Mesothelial cell of epicardium (in vitro differentiated cells): ENCODE results near the gene MYH11. TPM values are rescaled to one million over a fixed set of nuclear protein-coding genes. Genes with fewer than 3 reads are reported as not detected.

Source experiments
- DNase-seq, 2 experiments: peaks; one replicate each; pipeline ENCODE4 v3.0.0; 2021; ENCODE audit warnings: low spot score in 2 of 2; ENCODE audit not compliant: unreplicated experiment in 2 of 2
- H3K27ac Mint-ChIP-seq: 2 replicates; pipeline ENCODE4 v1.8.0; 2021; ENCODE audit warnings: mixed read lengths
- H3K27me3 Mint-ChIP-seq: 2 replicates; pipeline ENCODE4 v1.8.0; 2021; ENCODE audit warnings: low read depth, mixed read lengths
- H3K36me3 Mint-ChIP-seq: 2 replicates; pipeline ENCODE4 v1.8.0; 2021; ENCODE audit warnings: mixed read lengths
- H3K4me1 Mint-ChIP-seq: 2 replicates; pipeline ENCODE4 v1.8.0; 2021; ENCODE audit warnings: mixed read lengths
- H3K4me3 Mint-ChIP-seq: 2 replicates; pipeline ENCODE4 v1.8.0; 2021; ENCODE audit warnings: mild to moderate bottlenecking, moderate library complexity, mixed read lengths
- H3K9me3 Mint-ChIP-seq: 2 replicates; pipeline ENCODE4 v1.8.0; 2021; ENCODE audit warnings: mixed read lengths
- CTCF ChIP-seq: fragments of 200-600 bp; sonication (generic); IDR thresholded peaks from one replicate; pipeline ENCODE4 v1.5.0; 2021; ENCODE audit warnings: antibody characterized with exemption; ENCODE audit not compliant: unreplicated experiment
- total RNA-seq: library from RNA; stranded (reverse); gene quantifications from 3 replicates; pipeline ENCODE4 v1.2.1, GENCODE V29; 2021

MYH11 gene
- total RNA-seq = 0.58 to 0.89 TPM (median 0.66 TPM) in 3 replicates

GRCh38 chr16:15856901-15857698 is at the start of gene MYH11:
Gene MYH11, minus strand, starts transcription at chr16:15857028. Its CDS starts 18,776 bp downstream, at chr16:15838252.
- DNase-seq = peak in 1 of 2 experiments; percentile 38
- Mint-ChIP-seq H3K36me3 (no peaks in the 10 kb centered on the region), H3K27me3 (peaks cover 56% of the 10 kb centered on the region), H3K27ac (peak within 1 kb of the TSS; percentile 26), H3K9me3 (no peaks in the 10 kb centered on the region), H3K4me3 (peak within 1 kb of the TSS; percentile 76), H3K4me1 (peaks cover 9% of the 10 kb centered on the region)
- no peak for TF ChIP-seq CTCF

- Mint-ChIP-seq H3K4me1 (no peaks in the 10 kb centered on the region), H3K27ac (no peak overlapping the region), H3K4me3 (no peak overlapping the region), H3K9me3 (peaks cover 5% of the 10 kb centered on the region), H3K36me3 (no peaks in the 10 kb centered on the region), H3K27me3 (peaks cover 2% of the 10 kb centered on the region)
- TF ChIP-seq CTCF = no peak
- no peak for DNase-seq
Observed at GRCh38 chr16:15906439-15906838, 49.6 kb upstream of the MYH11 start.

GRCh38 chr16:15903960-15904359 is 47.1 kb upstream of the MYH11 start:
- Mint-ChIP-seq H3K27me3 (peaks cover 2% of the 10 kb centered on the region), H3K36me3 (no peaks in the 10 kb centered on the region), H3K27ac (no peak overlapping the region), H3K4me3 (no peak overlapping the region), H3K9me3 (peaks cover 5% of the 10 kb centered on the region), H3K4me1 (no peaks in the 10 kb centered on the region)
- no peak for DNase-seq
- no peak for TF ChIP-seq CTCF

DNA sequence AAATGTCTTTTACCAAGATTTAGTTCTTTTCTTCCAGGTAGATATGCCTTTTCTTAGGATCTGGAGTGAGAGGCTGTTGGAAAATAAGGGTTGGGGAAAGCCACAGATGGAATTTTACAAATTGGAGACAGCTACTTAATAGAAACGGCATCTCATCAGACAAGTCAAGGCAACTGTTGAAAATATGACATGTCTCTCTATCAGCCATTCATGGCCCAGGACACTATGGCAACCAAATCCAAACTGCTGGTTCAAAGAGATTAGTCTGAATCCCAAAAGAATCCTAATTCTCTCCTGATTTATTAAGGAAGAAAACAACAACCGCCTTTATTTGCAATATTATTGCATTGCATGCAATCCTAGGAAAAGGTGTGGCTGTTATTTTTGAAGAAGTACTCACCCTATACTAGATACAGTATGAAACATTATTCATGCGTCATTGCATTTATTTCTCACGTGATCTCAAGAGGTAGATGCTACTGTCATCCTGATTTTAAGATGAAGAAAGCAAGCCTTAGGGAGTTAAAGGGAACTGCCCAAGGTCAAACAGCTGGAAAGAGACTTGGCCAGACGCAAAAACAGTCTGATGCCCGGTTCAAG is 44.2 kb upstream of the MYH11 start:
- no peak overlapping the region for H3K4me3 Mint-ChIP-seq
- no peak for DNase-seq

GRCh38 chr16:15900357-15900756 is 43.5 kb upstream of the MYH11 start:
- Mint-ChIP-seq H3K27me3 (peaks cover 2% of the 10 kb centered on the region), H3K4me3 (no peak overlapping the region), H3K27ac (no peak overlapping the region), H3K36me3 (no peaks in the 10 kb centered on the region), H3K4me1 (no peaks in the 10 kb centered on the region), H3K9me3 (no peaks in the 10 kb centered on the region)
- TF ChIP-seq CTCF = no peak
- DNase-seq = no peak

More for the DNA sequence above, 44.2 kb upstream of the MYH11 start:
- Mint-ChIP-seq H3K27ac (no peak overlapping the region), H3K4me1 (no peaks in the 10 kb centered on the region), H3K9me3 (peaks cover under 1% of the 10 kb centered on the region), H3K27me3 (peaks cover 2% of the 10 kb centered on the region), H3K36me3 (no peaks in the 10 kb centered on the region)
- TF ChIP-seq CTCF = no peak
